Measurements from ENCODE around the gene TFDP1. TPM values are rescaled to one million over a fixed set of nuclear protein-coding genes. Genes with fewer than 3 reads are reported as not detected.

Gene TFDP1
- total RNA-seq, 4 donors from 2014 or later, result 21.9 to 49.0 (median 29.2) TPM

GRCh38 chr13:113659337-113659736 is 74.8 kb downstream of the TFDP1 start:
- no peak for ATAC-seq
- Histone ChIP-seq H3K4me1 (no peaks in the 10 kb centered on the region), H3K27me3 (no peaks in the 10 kb centered on the region), H3K9me3 (peaks cover 0 to 20% (median 0%) of the 10 kb centered on the region in 3 donors), H3K4me3 (no peak overlapping the region), H3K36me3 (no peaks in the 10 kb centered on the region), H3K27ac (no peak overlapping the region)
- no peak for TF ChIP-seq POLR2A (IDR thresholded peaks at IDR 0.05)
- no peak for TF ChIP-seq POLR2AphosphoS5 (IDR thresholded peaks at IDR 0.05)
- 85 to 99% methylated on average over 5 to 8 of the region's 8 CpGs for whole genome bisulfite sequencing, 2 donors (ENCODE audit: low coverage in 1 of 2)

GRCh38 chr13:113660066-113660465 is 75.5 kb downstream of the TFDP1 start:
- 67 to 72% methylated on average over 1 to 2 of the region's 3 CpGs for WGBS, 2 donors (ENCODE audit: low coverage in 1 of 2)
- Histone ChIP-seq H3K27me3 (peaks cover under 1% of the 10 kb centered on the region), H3K27ac (no peak overlapping the region), H3K4me3 (no peak overlapping the region), H3K9me3 (peaks cover 0 to 20% (median 0%) of the 10 kb centered on the region in 3 donors), H3K4me1 (no peaks in the 10 kb centered on the region), H3K36me3 (no peaks in the 10 kb centered on the region)
- ATAC-seq, result no peak
- TF ChIP-seq EP300 (IDR thresholded peaks at IDR 0.05) (no peak), CTCF (IDR thresholded peaks at IDR 0.05) (no peak), POLR2AphosphoS5 (IDR thresholded peaks at IDR 0.05) (no peak), POLR2A (IDR thresholded peaks at IDR 0.05) (no peak)

DNA sequence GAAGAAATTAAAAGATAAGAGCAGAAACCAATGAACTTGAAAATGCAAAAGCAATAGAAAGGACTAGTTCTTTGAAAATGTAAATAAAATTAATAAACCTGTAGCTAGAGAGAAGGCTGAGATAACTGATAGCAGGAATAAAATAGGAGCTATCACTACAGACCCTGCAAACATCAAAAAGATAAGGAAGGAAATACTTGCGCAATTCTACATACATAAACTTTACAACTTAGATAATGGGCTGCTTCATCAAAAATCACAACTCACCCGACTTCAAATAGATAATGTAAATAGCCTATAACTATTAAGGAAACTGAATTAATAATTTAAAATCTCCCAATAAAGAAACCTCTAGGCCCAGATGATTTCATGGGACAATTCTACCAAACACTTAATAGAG is 77.0 kb downstream of the TFDP1 start:
- WGBS, 2 donors (ENCODE audit: low coverage in 1 of 2), result 93 to 96% methylated on average over 2 of the region's 2 CpGs

DNA sequence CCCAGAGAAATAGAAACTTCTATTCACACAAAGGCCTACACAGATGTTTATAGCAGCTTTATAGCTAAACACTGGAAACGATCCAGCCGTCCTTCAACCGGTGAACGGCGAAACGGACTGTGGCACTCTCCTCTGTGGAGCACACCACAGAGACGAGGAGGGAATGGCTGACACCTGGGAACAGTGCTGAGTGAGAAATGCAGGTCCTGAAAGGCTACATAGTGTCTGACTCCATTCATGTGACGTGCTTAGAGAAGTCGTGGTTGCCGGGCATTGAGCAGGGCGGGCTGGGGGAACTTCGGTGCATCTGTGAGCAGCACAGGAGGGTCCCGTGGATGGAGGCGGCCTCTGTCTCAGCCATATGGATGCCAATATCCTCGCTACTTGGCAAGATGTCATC is 79.4 kb downstream of the TFDP1 start:
- 58% methylated on average over 15 of the region's 15 CpGs; no CpG with 5 or more reads in 1 of the 2 donors for WGBS, 2 donors (ENCODE audit: low coverage in 1 of 2)
- H3K9me3 ChIP-seq, result peaks cover 0 to 20% (median 0%) of the 10 kb centered on the region in 3 donors
- no peak for TF ChIP-seq POLR2A (IDR thresholded peaks at IDR 0.05)
- TF ChIP-seq CTCF (IDR thresholded peaks at IDR 0.05), result no peak
- TF ChIP-seq POLR2AphosphoS5 (IDR thresholded peaks at IDR 0.05), result no peak
- TF ChIP-seq EP300 (IDR thresholded peaks at IDR 0.05), result no peak
- H3K27me3 ChIP-seq, result peaks cover 7% of the 10 kb centered on the region
- H3K36me3 ChIP-seq, result no peaks in the 10 kb centered on the region
- no peaks in the 10 kb centered on the region for H3K4me1 ChIP-seq
- ATAC-seq, result no peak
- H3K27ac ChIP-seq, result no peak overlapping the region
- H3K4me3 ChIP-seq, result no peak overlapping the region

More for the DNA sequence above, 77.0 kb downstream of the TFDP1 start:
- Histone ChIP-seq H3K27ac (no peak overlapping the region), H3K4me3 (no peak overlapping the region), H3K36me3 (no peaks in the 10 kb centered on the region), H3K27me3 (peaks cover 7% of the 10 kb centered on the region), H3K4me1 (no peaks in the 10 kb centered on the region), H3K9me3 (peaks cover 0 to 20% (median 0%) of the 10 kb centered on the region in 3 donors)
- ATAC-seq, result no peak
- no peak for TF ChIP-seq EP300 (IDR thresholded peaks at IDR 0.05)
- no peak for TF ChIP-seq CTCF (IDR thresholded peaks at IDR 0.05)

- 48 to 64% methylated on average over 8 to 10 of the region's 21 CpGs for WGBS, 2 donors (ENCODE audit: low coverage in 1 of 2)
- Histone ChIP-seq H3K9me3 (peaks cover 0 to 20% (median 0%) of the 10 kb centered on the region in 3 donors), H3K4me1 (no peaks in the 10 kb centered on the region), H3K4me3 (no peak overlapping the region), H3K36me3 (no peaks in the 10 kb centered on the region), H3K27ac (no peak overlapping the region), H3K27me3 (peaks cover 7% of the 10 kb centered on the region)
- no peak for ATAC-seq
- TF ChIP-seq CTCF (IDR thresholded peaks at IDR 0.05), result no peak
- no peak for TF ChIP-seq EP300 (IDR thresholded peaks at IDR 0.05)
- TF ChIP-seq POLR2A (IDR thresholded peaks at IDR 0.05), result no peak
- TF ChIP-seq POLR2AphosphoS5 (IDR thresholded peaks at IDR 0.05), result no peak
These were observed 80.4 kb downstream of the TFDP1 start for GRCh38 chr13:113664751-113665596.

All from gastroesophageal sphincter (tissue), 4 donors.